Calu3 (cell line): ENCODE data around the gene YIPF7. TPM values are rescaled to one million over a fixed set of nuclear protein-coding genes. Genes with fewer than 3 reads are reported as not detected.

Source experiments
- BruUV-seq: library from RNA; stranded (reverse); fragments of 400-500 nt; replicated peaks from 2 replicates; lab custom pipeline; 2021; lab: Mats Ljungman, UMichigan
- CTCF ChIA-PET: fragments of 300-600 bp; sonication (Branson Sonifier 250); formaldehyde crosslinking; loops from one replicate; lab custom pipeline; 2022; ENCODE audit warnings: antibody characterized with exemption; lab: Charles Lee
- DNase-seq: peaks from one replicate; pipeline ENCODE4 v3.0.0; 2022
- H3K27ac Mint-ChIP-seq: one replicate; pipeline ENCODE4 v1.8.0; 2022; ENCODE audit warnings: mixed read lengths; ENCODE audit not compliant: unreplicated experiment
- H3K27me3 Mint-ChIP-seq: one replicate; pipeline ENCODE4 v1.8.0; 2022; ENCODE audit warnings: mixed read lengths; ENCODE audit not compliant: unreplicated experiment
- H3K36me3 Mint-ChIP-seq: one replicate; pipeline ENCODE4 v1.8.0; 2022; ENCODE audit warnings: mild to moderate bottlenecking, moderate library complexity, mixed read lengths; ENCODE audit not compliant: insufficient read depth, unreplicated experiment
- H3K4me1 Mint-ChIP-seq: one replicate; pipeline ENCODE4 v1.8.0; 2022; ENCODE audit warnings: mild to moderate bottlenecking, low read depth, mixed read lengths; ENCODE audit not compliant: unreplicated experiment
- H3K4me3 Mint-ChIP-seq: one replicate; pipeline ENCODE4 v1.8.0; 2022; ENCODE audit warnings: mild to moderate bottlenecking, low read depth, moderate library complexity, mixed read lengths; ENCODE audit not compliant: unreplicated experiment
- H3K9me3 Mint-ChIP-seq: one replicate; pipeline ENCODE4 v1.8.0; 2022; ENCODE audit warnings: low read depth, mixed read lengths; ENCODE audit not compliant: unreplicated experiment
- CTCF ChIP-seq: fragments of 200-600 bp; IDR thresholded peaks from one replicate; pipeline ENCODE4 v1.8.0; 2022; ENCODE audit warnings: antibody characterized with exemption; ENCODE audit not compliant: unreplicated experiment
- intact Hi-C: fragments of 100-400 bp; cut with micrococcal nuclease; formaldehyde crosslinking; loops from one replicate; pipeline ENCODE4 v1.10.0; 2022; ENCODE audit not compliant: unreplicated experiment
- total RNA-seq: library from RNA; stranded (reverse); gene quantifications from 2 replicates; pipeline ENCODE4 v1.2.3, GENCODE V29; 2022

The YIPF7 gene
- total RNA-seq, 1 experiment from 2014 or later: 0.73 TPM

GRCh38 chr4:44679060-44679459, 27.6 kb upstream of the YIPF7 start:
- H3K27ac Mint-ChIP-seq: peak overlapping the region; percentile 95
- H3K36me3 Mint-ChIP-seq: peaks cover 18% of the 10 kb centered on the region
- H3K4me3 Mint-ChIP-seq: peak overlapping the region; percentile 84
- no peaks in the 10 kb centered on the region for H3K9me3 Mint-ChIP-seq
- no peak for DNase-seq
- no TSS peak for BruUV-seq
- intact Hi-C loops: no loop called here
- H3K4me1 Mint-ChIP-seq: no peaks in the 10 kb centered on the region
- TF ChIP-seq CTCF: no peak
- H3K27me3 Mint-ChIP-seq: no peaks in the 10 kb centered on the region
- CTCF ChIA-PET: interaction anchor here (1.2 kb wide), 1 partner anchor 8 kb away, joined by 3 read pairs; no protein-coding TSS in a partner anchor

GRCh38 chr4:44678094-44679041, 26.9 kb upstream of the YIPF7 start, which contains the start of gene GUF1:
Gene GUF1, plus strand, starts transcription at chr4:44678420. Its CDS starts 203 bp downstream, at chr4:44678623.
- intact Hi-C loops: no loop called here
- peak within 1 kb of the TSS; percentile 95 for H3K27ac Mint-ChIP-seq

GRCh38 chr4:44675366-44675765, 23.9 kb upstream of the YIPF7 start:
- intact Hi-C loops: no loop called here
- Mint-ChIP-seq H3K4me1 (no peaks in the 10 kb centered on the region), H3K4me3 (no peak overlapping the region), H3K36me3 (peaks cover 18% of the 10 kb centered on the region), H3K27ac (no peak overlapping the region), H3K9me3 (no peaks in the 10 kb centered on the region), H3K27me3 (no peaks in the 10 kb centered on the region)
- TF ChIP-seq CTCF: no peak
- no peak for DNase-seq
- CTCF ChIA-PET: no interaction called here
- no TSS peak for BruUV-seq

More at GRCh38 chr4:44678094-44679041, 26.9 kb upstream of the YIPF7 start, which contains the start of gene GUF1:
- TF ChIP-seq CTCF: no peak
- Mint-ChIP-seq H3K4me3 (peak within 1 kb of the TSS; percentile 84), H3K27me3 (no peaks in the 10 kb centered on the region), H3K4me1 (no peaks in the 10 kb centered on the region), H3K36me3 (peaks cover 18% of the 10 kb centered on the region), H3K9me3 (no peaks in the 10 kb centered on the region)
- CTCF ChIA-PET: interaction anchor here (1.0 to 1.2 kb wide), 2 partner anchors 9 to 19 kb away, joined by 3 read pairs; no protein-coding TSS in a partner anchor
- no TSS peak for BruUV-seq
- DNase-seq: peak; percentile 76

GRCh38 chr4:44674471-44674870, 23.0 kb upstream of the YIPF7 start:
- TF ChIP-seq CTCF: no peak
- Mint-ChIP-seq H3K9me3 (no peaks in the 10 kb centered on the region), H3K27ac (no peak overlapping the region), H3K36me3 (peaks cover 18% of the 10 kb centered on the region), H3K27me3 (no peaks in the 10 kb centered on the region), H3K4me3 (no peak overlapping the region), H3K4me1 (no peaks in the 10 kb centered on the region)
- CTCF ChIA-PET: no interaction called here
- intact Hi-C loops: no loop called here
- DNase-seq: no peak
- BruUV-seq: no TSS peak
